HFFc6 (cell line): ENCODE data around the gene C1QL4. TPM values are rescaled to one million over a fixed set of nuclear protein-coding genes. Genes with fewer than 3 reads are reported as not detected.

Experiments used
- DNase-seq: peaks from one replicate; pipeline ENCODE4 v3.0.0-alpha.2; 2018
- H3K27ac Mint-ChIP-seq: 2 replicates; pipeline ENCODE4 v1.8.0; 2020; ENCODE audit warnings: mild to moderate bottlenecking, mixed read lengths
- H3K27me3 Mint-ChIP-seq: 2 replicates; pipeline ENCODE4 v1.8.0; 2021; ENCODE audit warnings: mild to moderate bottlenecking, moderate library complexity, mixed read lengths; ENCODE audit not compliant: insufficient read depth
- H3K36me3 Mint-ChIP-seq: 2 replicates; pipeline ENCODE4 v1.8.0; 2021; ENCODE audit warnings: low read depth, mixed read lengths
- H3K4me1 Mint-ChIP-seq: 2 replicates; pipeline ENCODE4 v1.8.0; 2020; ENCODE audit warnings: low read depth, mixed read lengths
- H3K4me3 Mint-ChIP-seq: 2 replicates; pipeline ENCODE4 v1.8.0; 2020; ENCODE audit warnings: mild to moderate bottlenecking, moderate library complexity, mixed read lengths
- H3K9me3 Mint-ChIP-seq: 2 replicates; pipeline ENCODE4 v1.8.0; 2020; ENCODE audit warnings: mild to moderate bottlenecking, mixed read lengths
- total RNA-seq, 6 experiments: library from RNA; stranded (reverse); fragmentation: NEBNext Ultra II Directional; extraction: Animal tissue kit (Norgen Biotek cat#: 25700); gene quantifications; 2 replicates in 1 of 6; 3 replicates in 5 of 6; pipeline ENCODE4 v1.2.3, GENCODE V29; 2021
- TF ChIP-seq, protein P1 (sequence below): fragments of 200-600 bp; sonication (generic); IDR thresholded peaks from 2 replicates; pipeline ENCODE4 v1.5.0; 2021; ENCODE audit warnings: antibody characterized with exemption, mild to moderate bottlenecking

C1QL4 gene
- total RNA-seq, 6 experiments from 2014 or later, result 0.14 to 0.48 (median 0.28) TPM; not detected in 1

DNA sequence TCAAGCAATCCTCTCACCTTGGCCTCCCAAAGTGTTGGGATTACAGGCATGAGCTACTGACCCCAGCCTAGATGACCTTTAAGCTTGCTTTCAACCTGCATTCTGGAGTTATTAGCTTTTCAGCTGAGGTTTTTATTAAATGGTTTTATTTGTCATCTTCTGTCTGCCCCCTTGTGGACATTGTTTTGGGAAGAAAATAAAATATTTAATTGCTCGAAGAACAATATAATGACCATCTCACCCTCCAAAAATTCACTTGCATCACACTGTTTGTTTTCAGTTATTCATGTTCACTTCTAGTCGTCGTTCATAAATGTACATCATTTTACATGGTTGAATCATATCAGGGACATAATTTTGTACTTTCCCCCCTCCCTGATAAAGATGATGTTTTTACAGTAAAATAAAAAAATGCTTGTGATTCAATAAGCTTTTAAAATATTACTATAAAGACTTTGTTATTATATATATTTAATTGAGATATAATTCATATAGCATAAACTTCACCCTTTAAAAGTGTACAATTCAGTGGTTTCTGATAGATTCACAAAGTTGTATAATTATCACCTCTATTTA, 20.2 kb upstream of the C1QL4 start:
- Mint-ChIP-seq H3K27ac (peak overlapping the region; percentile 60), H3K36me3 (no peaks in the 10 kb centered on the region), H3K27me3 (peaks cover 3% of the 10 kb centered on the region; the same call in 1 of the 2 replicates), H3K4me1 (peaks cover 35% of the 10 kb centered on the region), H3K9me3 (no peaks in the 10 kb centered on the region), H3K4me3 (no peak overlapping the region; the same call in 1 of the 2 replicates)
- TF ChIP-seq, protein P1, sequence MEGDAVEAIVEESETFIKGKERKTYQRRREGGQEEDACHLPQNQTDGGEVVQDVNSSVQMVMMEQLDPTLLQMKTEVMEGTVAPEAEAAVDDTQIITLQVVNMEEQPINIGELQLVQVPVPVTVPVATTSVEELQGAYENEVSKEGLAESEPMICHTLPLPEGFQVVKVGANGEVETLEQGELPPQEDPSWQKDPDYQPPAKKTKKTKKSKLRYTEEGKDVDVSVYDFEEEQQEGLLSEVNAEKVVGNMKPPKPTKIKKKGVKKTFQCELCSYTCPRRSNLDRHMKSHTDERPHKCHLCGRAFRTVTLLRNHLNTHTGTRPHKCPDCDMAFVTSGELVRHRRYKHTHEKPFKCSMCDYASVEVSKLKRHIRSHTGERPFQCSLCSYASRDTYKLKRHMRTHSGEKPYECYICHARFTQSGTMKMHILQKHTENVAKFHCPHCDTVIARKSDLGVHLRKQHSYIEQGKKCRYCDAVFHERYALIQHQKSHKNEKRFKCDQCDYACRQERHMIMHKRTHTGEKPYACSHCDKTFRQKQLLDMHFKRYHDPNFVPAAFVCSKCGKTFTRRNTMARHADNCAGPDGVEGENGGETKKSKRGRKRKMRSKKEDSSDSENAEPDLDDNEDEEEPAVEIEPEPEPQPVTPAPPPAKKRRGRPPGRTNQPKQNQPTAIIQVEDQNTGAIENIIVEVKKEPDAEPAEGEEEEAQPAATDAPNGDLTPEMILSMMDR, result peak; percentile 89
- peak; percentile 77 for DNase-seq

DNA sequence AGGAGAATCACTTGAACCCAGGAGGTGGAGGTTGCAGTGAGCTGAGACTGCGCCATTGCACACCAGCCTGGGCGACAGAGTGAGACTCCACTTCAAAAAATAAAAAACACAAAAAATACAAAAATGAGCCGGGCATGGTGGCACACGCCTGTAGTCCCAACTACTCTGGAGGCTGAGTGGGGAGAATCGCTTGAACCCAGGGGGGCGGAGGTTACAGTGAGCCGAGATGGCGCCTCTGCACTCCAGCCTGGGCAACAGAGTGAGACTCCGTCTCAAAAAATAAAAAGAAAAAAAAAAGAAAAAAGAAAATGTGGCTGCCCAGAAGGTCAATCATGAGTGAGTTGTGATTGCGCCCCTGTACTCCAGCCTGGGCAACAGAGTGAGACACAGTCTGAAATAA, 18.9 kb upstream of the C1QL4 start:
- no peak overlapping the region for H3K4me3 Mint-ChIP-seq
- H3K9me3 Mint-ChIP-seq, result no peaks in the 10 kb centered on the region
- H3K27ac Mint-ChIP-seq, result no peak overlapping the region
- no peak for DNase-seq
- no peaks in the 10 kb centered on the region for H3K36me3 Mint-ChIP-seq
- TF ChIP-seq, protein P1, result no peak
- H3K27me3 Mint-ChIP-seq, result peaks cover 3% of the 10 kb centered on the region; the same call in 1 of the 2 replicates
- H3K4me1 Mint-ChIP-seq, result peaks cover 35% of the 10 kb centered on the region

DNA sequence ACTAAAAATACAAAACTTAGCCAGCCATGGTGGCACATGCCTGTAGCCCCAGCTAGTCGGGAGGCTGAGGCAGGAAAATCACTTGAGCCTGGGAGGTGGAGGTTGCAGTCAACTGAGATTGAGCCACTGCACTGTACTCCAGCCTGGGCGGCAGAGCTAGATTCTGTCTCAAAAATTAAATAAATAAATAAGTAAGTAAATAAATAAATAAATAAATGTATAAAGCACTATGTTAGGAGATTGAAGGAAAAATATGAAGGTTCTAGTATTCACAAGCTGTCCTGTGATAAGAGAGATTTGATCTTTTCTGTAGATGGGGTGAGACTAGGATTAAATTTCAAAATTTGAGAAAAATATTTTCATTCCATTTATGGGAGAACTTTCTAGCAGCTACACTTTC, 15.4 kb upstream of the C1QL4 start:
- peaks cover 2% of the 10 kb centered on the region; the same call in 1 of the 2 replicates for H3K27me3 Mint-ChIP-seq
- no peak overlapping the region for H3K27ac Mint-ChIP-seq
- H3K9me3 Mint-ChIP-seq, result no peaks in the 10 kb centered on the region
- H3K36me3 Mint-ChIP-seq, result no peaks in the 10 kb centered on the region
- TF ChIP-seq, protein P1, result no peak
- H3K4me1 Mint-ChIP-seq, result peaks cover 20% of the 10 kb centered on the region
- no peak overlapping the region for H3K4me3 Mint-ChIP-seq
- no peak for DNase-seq

DNA sequence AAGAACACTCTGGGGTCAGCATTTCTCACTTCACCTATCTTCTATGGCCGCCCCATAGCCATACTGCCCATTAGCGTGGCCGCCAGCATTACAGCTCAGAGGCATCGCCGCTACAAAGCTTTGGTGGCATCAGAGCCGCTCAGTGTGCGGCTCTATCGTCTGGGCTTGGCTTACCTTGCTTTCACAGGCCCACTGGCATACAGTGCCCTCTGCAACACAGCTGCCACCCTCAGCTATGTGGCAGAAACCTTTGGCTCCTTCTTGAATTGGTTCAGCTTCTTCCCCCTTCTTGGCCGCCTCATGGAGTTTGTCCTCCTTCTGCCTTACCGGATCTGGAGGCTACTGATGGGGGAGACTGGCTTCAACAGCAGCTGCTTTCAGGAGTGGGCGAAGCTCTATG, 12.3 kb upstream of the C1QL4 start:
- Mint-ChIP-seq H3K27ac (no peak overlapping the region), H3K4me1 (peaks cover 25% of the 10 kb centered on the region), H3K9me3 (no peaks in the 10 kb centered on the region), H3K4me3 (no peak overlapping the region), H3K27me3 (peaks cover 8% of the 10 kb centered on the region; the same call in 1 of the 2 replicates), H3K36me3 (no peaks in the 10 kb centered on the region)
- TF ChIP-seq, protein P1, result no peak
- DNase-seq, result no peak

DNA sequence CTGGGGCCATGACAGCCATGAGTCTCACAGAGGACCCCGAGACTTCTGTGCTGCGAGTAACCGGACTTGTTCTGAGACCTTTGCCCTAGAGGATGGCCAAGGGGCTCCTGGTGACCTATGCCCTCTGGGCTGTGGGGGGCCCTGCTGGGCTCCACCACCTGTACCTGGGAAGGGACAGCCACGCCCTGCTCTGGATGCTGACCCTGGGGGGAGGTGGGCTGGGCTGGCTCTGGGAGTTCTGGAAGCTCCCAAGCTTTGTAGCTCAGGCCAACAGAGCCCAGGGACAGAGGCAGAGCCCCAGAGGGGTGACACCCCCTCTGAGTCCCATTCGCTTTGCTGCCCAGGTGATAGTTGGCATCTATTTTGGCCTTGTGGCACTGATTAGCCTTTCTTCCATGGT, 11.8 kb upstream of the C1QL4 start:
- no peak for DNase-seq
- no peak overlapping the region for H3K4me3 Mint-ChIP-seq
- no peaks in the 10 kb centered on the region for H3K36me3 Mint-ChIP-seq
- peaks cover 12% of the 10 kb centered on the region; the same call in 1 of the 2 replicates for H3K27me3 Mint-ChIP-seq
- TF ChIP-seq, protein P1, result no peak
- H3K9me3 Mint-ChIP-seq, result no peaks in the 10 kb centered on the region
- no peak overlapping the region for H3K27ac Mint-ChIP-seq
- H3K4me1 Mint-ChIP-seq, result peaks cover 25% of the 10 kb centered on the region
